ENCODE measurements around the gene ZSCAN18.

Gene ZSCAN18

GRCh38 chr19:58091251-58091995, 6.6 kb downstream of the ZSCAN18 start:
- TF ChIP-seq CTCF (IDR thresholded peaks at IDR 0.05; ENCODE audit: low read depth, low read length, missing control alignments) = no peak
- DNase-seq = no peak
- no peaks in the 10 kb centered on the region for H3K36me3 ChIP-seq (replicated peaks)
- H3K4me3 ChIP-seq (ENCODE audit: low read depth, low read length) = no peak overlapping the region
- H3K27me3 ChIP-seq (replicated peaks) = no peaks in the 10 kb centered on the region
- no peak overlapping the region for H3K27ac ChIP-seq
- in situ Hi-C loops (cut with HindIII; ENCODE audit: low pct_ligation_motif_present, low sequenced_read_pairs) = no loop called here

GRCh38 chr19:58089846-58090245, 8.2 kb downstream of the ZSCAN18 start:
- no peak for DNase-seq
- Histone ChIP-seq H3K27ac (no peak overlapping the region), H3K4me3 (ENCODE audit: low read depth, low read length) (no peak overlapping the region)

GRCh38 chr19:58088521-58089052, 9.4 kb downstream of the ZSCAN18 start:
- no peak for DNase-seq
- Histone ChIP-seq H3K36me3 (replicated peaks) (no peaks in the 10 kb centered on the region), H3K27ac (no peak overlapping the region), H3K4me3 (ENCODE audit: low read depth, low read length) (no peak overlapping the region), H3K27me3 (replicated peaks) (no peaks in the 10 kb centered on the region)
- TF ChIP-seq CTCF (IDR thresholded peaks at IDR 0.05; ENCODE audit: low read depth, low read length, missing control alignments) = no peak
- in situ Hi-C loops (cut with HindIII; ENCODE audit: low pct_ligation_motif_present, low sequenced_read_pairs) = no loop called here

More at GRCh38 chr19:58089846-58090245, 8.2 kb downstream of the ZSCAN18 start:
- in situ Hi-C loops (cut with HindIII; ENCODE audit: low pct_ligation_motif_present, low sequenced_read_pairs) = no loop called here
- Histone ChIP-seq H3K36me3 (replicated peaks) (no peaks in the 10 kb centered on the region), H3K27me3 (replicated peaks) (no peaks in the 10 kb centered on the region)
- TF ChIP-seq CTCF (IDR thresholded peaks at IDR 0.05; ENCODE audit: low read depth, low read length, missing control alignments) = no peak

GRCh38 chr19:58086825-58087710, 11.0 kb downstream of the ZSCAN18 start:
- in situ Hi-C loops (cut with HindIII; ENCODE audit: low pct_ligation_motif_present, low sequenced_read_pairs) = no loop called here
- no peak overlapping the region for H3K27ac ChIP-seq
- DNase-seq = no peak
- H3K27me3 ChIP-seq (replicated peaks) = no peaks in the 10 kb centered on the region
- no peak for TF ChIP-seq CTCF (IDR thresholded peaks at IDR 0.05; ENCODE audit: low read depth, low read length, missing control alignments)
- no peak overlapping the region for H3K4me3 ChIP-seq (ENCODE audit: low read depth, low read length)
- H3K36me3 ChIP-seq (replicated peaks) = no peaks in the 10 kb centered on the region

- no peaks in the 10 kb centered on the region for H3K27me3 ChIP-seq (replicated peaks)
- no peak overlapping the region for H3K4me3 ChIP-seq (ENCODE audit: low read depth, low read length)
- in situ Hi-C loops (cut with HindIII; ENCODE audit: low pct_ligation_motif_present, low sequenced_read_pairs) = no loop called here
- DNase-seq = no peak
- no peak overlapping the region for H3K27ac ChIP-seq
- no peak for TF ChIP-seq CTCF (IDR thresholded peaks at IDR 0.05; ENCODE audit: low read depth, low read length, missing control alignments)
- no peaks in the 10 kb centered on the region for H3K36me3 ChIP-seq (replicated peaks)
These were observed 12.6 kb downstream of the ZSCAN18 start for GRCh38 chr19:58085348-58085875.

All from brain microvascular endothelial cell (primary cell).